MM.1S (cell line): ENCODE measurements around the gene DNTT.

Experiments
- DNase-seq: peaks from one replicate; pipeline ENCODE4 v3.0.0-alpha.2; 2015
- H2AFZ ChIP-seq: fragments of 300-600 bp; sonication (generic); 2 replicates; pipeline ENCODE4 v1.6.0; 2016; ENCODE audit warnings: antibody characterized with exemption, low read length
- H3F3A ChIP-seq: fragments of 300-600 bp; sonication (generic); 2 replicates; pipeline ENCODE4 v1.6.1; 2016; ENCODE audit warnings: mild to moderate bottlenecking, antibody characterized with exemption, low read length, moderate library complexity, mixed read lengths; ENCODE audit not compliant: insufficient read depth
- H3K27ac ChIP-seq: fragments of 300-600 bp; sonication (generic); 2 replicates; pipeline ENCODE4 v1.5.1; 2016; ENCODE audit warnings: mild to moderate bottlenecking, low read length
- H3K27me3 ChIP-seq: fragments of 300-600 bp; sonication (generic); replicated peaks from 2 replicates; pipeline ENCODE4 v1.6.0; 2016; ENCODE audit warnings: low read length; ENCODE audit not compliant: insufficient read depth
- H3K36me3 ChIP-seq: fragments of 300-600 bp; sonication (generic); replicated peaks from 2 replicates; pipeline ENCODE4 v1.6.1; 2016; ENCODE audit warnings: mild to moderate bottlenecking, low read length, mixed read lengths; ENCODE audit not compliant: insufficient read depth
- H3K4me1 ChIP-seq: fragments of 300-600 bp; sonication (generic); 2 replicates; pipeline ENCODE4 v1.6.1; 2016; ENCODE audit warnings: low read length, mixed read lengths
- H3K4me2 ChIP-seq: fragments of 300-600 bp; sonication (generic); 2 replicates; pipeline ENCODE4 v1.6.0; 2016; ENCODE audit warnings: low read depth, low read length
- H3K4me3 ChIP-seq: fragments of 300-600 bp; sonication (generic); 2 replicates; pipeline ENCODE4 v1.5.1; 2016; ENCODE audit warnings: low read length, mixed read lengths
- H3K79me2 ChIP-seq: fragments of 300-600 bp; sonication (generic); 2 replicates; pipeline ENCODE4 v1.6.1; 2016; ENCODE audit warnings: mixed run types, low read length, mixed read lengths
- H3K9ac ChIP-seq: fragments of 300-600 bp; sonication (generic); 2 replicates; pipeline ENCODE4 v1.6.1; 2016; ENCODE audit warnings: low read length, mixed read lengths
- H3K9me2 ChIP-seq: fragments of 300-600 bp; sonication (generic); replicated peaks from 2 replicates; pipeline ENCODE4 v1.6.1; 2016; ENCODE audit warnings: mild to moderate bottlenecking, low read length, mixed read lengths; ENCODE audit not compliant: insufficient read depth
- H3K9me3 ChIP-seq: fragments of 300-600 bp; sonication (generic); replicated peaks from 2 replicates; pipeline ENCODE4 v1.6.1; 2016; ENCODE audit warnings: mild to moderate bottlenecking, low read length, mixed read lengths; ENCODE audit not compliant: insufficient read depth
- H4K20me1 ChIP-seq: fragments of 300-600 bp; sonication (generic); 2 replicates; pipeline ENCODE4 v1.6.1; 2016; ENCODE audit warnings: mild to moderate bottlenecking, low read length, moderate library complexity, mixed read lengths; ENCODE audit not compliant: insufficient read depth
- EZH2 ChIP-seq: fragments of 300-600 bp; sonication (generic); optimal IDR thresholded peaks from 2 replicates; pipeline ENCODE3; 2017; ENCODE audit warnings: low read depth, mild to moderate bottlenecking, antibody characterized with exemption, low read length, mixed read lengths
- EZH2phosphoT487 ChIP-seq: fragments of 300-600 bp; sonication (generic); IDR thresholded peaks from 2 replicates; pipeline ENCODE4 v1.6.1; 2018; ENCODE audit warnings: antibody characterized with exemption, low read length
- TF ChIP-seq, protein P1 (sequence below): fragments of 300-600 bp; sonication (generic); IDR thresholded peaks from 2 replicates; pipeline ENCODE4 v1.5.1; 2016; ENCODE audit warnings: antibody characterized with exemption, low read length, mixed read lengths

The DNTT gene

DNA sequence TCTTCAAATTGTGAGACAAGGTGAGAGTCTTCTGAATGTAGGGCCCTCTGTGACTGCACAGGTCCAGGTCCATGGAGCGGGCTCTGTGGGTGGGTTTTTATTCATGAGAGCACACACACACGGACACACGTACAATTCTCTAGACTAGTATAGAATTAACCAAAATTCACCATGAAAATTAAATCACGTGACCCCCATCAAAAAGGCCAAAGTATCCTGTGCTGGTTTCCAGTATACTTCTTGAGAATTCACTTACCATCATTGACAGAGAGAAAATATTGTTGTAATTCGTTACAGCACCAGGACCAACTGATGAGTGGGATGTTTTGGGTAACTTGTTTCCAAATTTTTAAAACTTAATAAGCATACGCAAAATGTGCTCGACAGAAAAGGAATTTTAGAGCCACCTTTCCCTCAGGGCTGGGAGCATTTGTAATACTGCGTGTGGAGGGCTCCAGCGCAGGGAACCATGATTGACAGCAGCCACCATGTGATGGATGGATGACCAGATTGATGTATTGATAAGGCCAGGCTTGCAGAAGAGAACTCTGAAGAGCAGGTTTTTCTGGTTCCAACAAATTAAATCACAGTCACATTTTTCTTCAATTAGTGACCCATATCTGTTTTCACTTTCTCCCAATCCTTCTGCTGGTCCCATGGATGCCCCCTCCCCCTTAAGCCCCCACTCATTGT, 14.9 kb upstream of the DNTT start:
- DNase-seq = no peak
- TF ChIP-seq EZH2phosphoT487 (no peak), EZH2 (no peak)
- TF ChIP-seq, protein P1, sequence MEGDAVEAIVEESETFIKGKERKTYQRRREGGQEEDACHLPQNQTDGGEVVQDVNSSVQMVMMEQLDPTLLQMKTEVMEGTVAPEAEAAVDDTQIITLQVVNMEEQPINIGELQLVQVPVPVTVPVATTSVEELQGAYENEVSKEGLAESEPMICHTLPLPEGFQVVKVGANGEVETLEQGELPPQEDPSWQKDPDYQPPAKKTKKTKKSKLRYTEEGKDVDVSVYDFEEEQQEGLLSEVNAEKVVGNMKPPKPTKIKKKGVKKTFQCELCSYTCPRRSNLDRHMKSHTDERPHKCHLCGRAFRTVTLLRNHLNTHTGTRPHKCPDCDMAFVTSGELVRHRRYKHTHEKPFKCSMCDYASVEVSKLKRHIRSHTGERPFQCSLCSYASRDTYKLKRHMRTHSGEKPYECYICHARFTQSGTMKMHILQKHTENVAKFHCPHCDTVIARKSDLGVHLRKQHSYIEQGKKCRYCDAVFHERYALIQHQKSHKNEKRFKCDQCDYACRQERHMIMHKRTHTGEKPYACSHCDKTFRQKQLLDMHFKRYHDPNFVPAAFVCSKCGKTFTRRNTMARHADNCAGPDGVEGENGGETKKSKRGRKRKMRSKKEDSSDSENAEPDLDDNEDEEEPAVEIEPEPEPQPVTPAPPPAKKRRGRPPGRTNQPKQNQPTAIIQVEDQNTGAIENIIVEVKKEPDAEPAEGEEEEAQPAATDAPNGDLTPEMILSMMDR = no peak
- Histone ChIP-seq H3K79me2 (no peaks in the 10 kb centered on the region), H3K4me1 (peaks cover 44% of the 10 kb centered on the region), H3K9ac (no peak overlapping the region), H3K9me3 (no peaks in the 10 kb centered on the region), H3K27ac (no peak overlapping the region; the same call in 1 of the 2 replicates), H3K9me2 (no peaks in the 10 kb centered on the region), H2AFZ (peak overlapping the region; percentile 30; the same call in 1 of the 2 replicates), H3K4me3 (no peak overlapping the region), H3K4me2 (peak overlapping the region; percentile 54; the same call in 1 of the 2 replicates), H4K20me1 (no peaks in the 10 kb centered on the region), H3K27me3 (no peaks in the 10 kb centered on the region), H3K36me3 (no peaks in the 10 kb centered on the region), H3F3A (peaks cover 28% of the 10 kb centered on the region)

DNA sequence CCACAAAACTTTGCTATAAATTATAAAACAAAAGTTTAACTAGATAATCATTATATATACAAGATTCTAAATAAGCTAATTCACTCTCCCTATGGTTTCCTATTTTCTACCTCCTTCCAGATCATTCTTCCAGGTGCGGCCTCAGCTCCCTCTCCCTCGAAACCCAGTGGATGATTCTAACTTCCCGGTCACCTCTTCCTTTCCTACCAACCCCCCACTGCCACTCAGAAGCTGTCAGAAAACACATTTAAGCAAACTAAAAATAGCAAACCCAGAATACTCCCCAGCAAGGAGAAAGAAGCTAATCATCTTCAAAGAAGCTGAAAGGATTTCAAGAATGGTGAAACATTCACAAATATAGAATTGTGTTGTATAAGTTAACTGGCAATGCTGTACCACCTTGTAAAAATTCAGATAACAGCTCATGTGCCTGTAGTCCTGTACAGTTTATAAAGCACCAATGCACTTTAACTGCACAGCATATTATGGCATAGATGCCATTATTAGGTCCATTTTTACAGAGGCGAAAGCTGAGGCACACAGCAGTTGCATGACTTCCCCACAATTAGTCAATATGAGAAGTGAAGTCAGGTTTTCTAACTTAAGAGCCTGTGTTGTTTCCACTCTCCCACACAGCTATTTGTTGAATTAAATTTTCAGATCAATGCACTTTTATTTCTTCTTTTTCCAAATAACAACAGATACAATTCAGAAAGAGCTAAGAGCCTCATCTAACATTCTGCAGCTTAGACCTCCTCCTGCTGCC, 13.7 kb upstream of the DNTT start:
- Histone ChIP-seq H3K27me3 (no peaks in the 10 kb centered on the region), H3K9me3 (no peaks in the 10 kb centered on the region), H3K4me3 (0 out of 2 replicates have a peak overlapping the region, but pooled peaks have one; percentile 5), H3K27ac (peak overlapping the region; percentile 34; the same call in 1 of the 2 replicates), H3K4me1 (peaks cover 51% of the 10 kb centered on the region), H3K9me2 (no peaks in the 10 kb centered on the region), H3K9ac (no peak overlapping the region), H4K20me1 (no peaks in the 10 kb centered on the region), H2AFZ (peak overlapping the region; percentile 57), H3F3A (peaks cover 28% of the 10 kb centered on the region), H3K36me3 (no peaks in the 10 kb centered on the region), H3K4me2 (peak overlapping the region; percentile 54), H3K79me2 (no peaks in the 10 kb centered on the region)
- no peak for TF ChIP-seq EZH2phosphoT487
- TF ChIP-seq, protein P1 = no peak
- no peak for TF ChIP-seq EZH2
- DNase-seq = no peak

DNA sequence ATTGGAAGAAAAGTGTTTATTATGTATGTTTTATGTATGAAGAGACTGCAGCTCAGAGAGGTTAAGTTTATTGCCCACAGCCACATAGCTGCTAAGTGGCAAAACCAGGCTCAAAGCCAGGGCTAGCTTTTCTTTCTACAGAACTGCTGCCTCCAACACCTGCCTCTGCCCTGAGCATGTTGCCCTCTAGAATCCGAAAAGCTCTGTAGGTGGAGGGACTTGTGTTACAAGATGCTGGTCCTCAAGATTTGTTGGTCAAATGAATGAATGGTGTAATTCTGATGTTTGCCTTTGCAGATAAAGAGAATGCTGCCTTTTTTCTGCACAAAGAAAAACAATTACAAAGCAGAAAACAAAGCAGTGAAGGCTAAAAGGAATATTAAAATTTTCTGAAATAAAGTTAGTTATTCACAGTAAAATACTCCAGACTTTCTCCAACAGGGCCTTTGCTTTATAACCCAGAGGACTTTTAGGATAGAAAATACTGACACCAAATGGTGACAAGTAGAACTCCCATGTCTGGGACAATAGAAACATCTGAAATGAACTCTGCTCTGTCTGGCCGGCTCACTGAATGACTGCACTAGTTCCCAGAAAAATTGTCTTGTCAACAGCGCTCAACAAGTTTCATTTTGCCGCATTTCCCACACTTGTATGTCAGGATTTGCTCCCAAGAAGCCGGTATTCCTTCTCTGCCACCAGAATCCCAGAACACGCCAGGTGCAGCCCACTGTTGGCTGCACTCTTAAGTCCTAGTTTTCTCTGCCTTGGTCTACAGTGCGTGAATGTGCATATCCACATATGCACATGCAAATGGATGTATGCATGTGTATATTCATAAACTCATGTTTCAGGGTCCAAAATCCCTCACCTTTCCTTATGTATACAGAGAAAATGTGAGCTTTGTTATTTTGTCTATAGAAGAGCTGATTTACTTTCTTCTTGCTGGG, 11.0 kb upstream of the DNTT start:
- H3K9me2 ChIP-seq = no peaks in the 10 kb centered on the region
- TF ChIP-seq EZH2phosphoT487 (no peak), EZH2 (no peak)
- TF ChIP-seq, protein P1 = peak; percentile 70
- peaks cover 43% of the 10 kb centered on the region for H3K4me1 ChIP-seq
- H4K20me1 ChIP-seq = no peaks in the 10 kb centered on the region
- no peaks in the 10 kb centered on the region for H3K9me3 ChIP-seq
- H3K9ac ChIP-seq = no peak overlapping the region
- H3K27ac ChIP-seq = no peak overlapping the region
- peaks cover 7% of the 10 kb centered on the region for H3F3A ChIP-seq
- DNase-seq = peak; percentile 77
- 0 out of 2 replicates have a peak overlapping the region, but pooled peaks have one; percentile 13 for H2AFZ ChIP-seq
- H3K79me2 ChIP-seq = no peaks in the 10 kb centered on the region
- H3K4me3 ChIP-seq = no peak overlapping the region
- H3K27me3 ChIP-seq = no peaks in the 10 kb centered on the region
- no peak overlapping the region for H3K4me2 ChIP-seq
- H3K36me3 ChIP-seq = no peaks in the 10 kb centered on the region
